GM10847 (cell line): ENCODE results near the gene KLHL5.

Source experiments
- POLR2A ChIP-seq: IDR thresholded peaks from 2 replicates; pipeline ENCODE4 v1.6.1; 2011; ENCODE audit not compliant: insufficient read length; ENCODE audit errors: extremely low read depth

Gene KLHL5

GRCh38 chr4:39124885-39125599 lies 63.0 kb downstream of the KLHL5 start:
- no peak for TF ChIP-seq POLR2A

DNA sequence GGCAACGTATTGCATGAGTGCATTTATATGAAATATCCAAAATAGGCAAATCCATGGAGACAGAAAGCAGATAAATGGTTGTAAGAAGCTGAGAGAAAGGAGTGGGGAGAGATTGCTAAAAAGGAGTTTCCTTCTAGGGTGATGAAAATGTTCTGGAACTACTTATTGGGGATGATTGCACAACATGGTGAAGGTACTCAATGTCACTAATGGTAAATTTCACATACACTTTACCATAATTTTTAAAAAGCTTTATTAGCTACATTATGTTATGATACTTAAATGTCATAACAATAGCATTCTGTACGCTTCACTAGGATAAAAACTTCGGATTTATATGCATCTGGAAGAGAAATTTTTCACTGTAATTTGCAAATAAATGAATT lies 63.6 kb downstream of the KLHL5 start:
- no peak for TF ChIP-seq POLR2A

DNA sequence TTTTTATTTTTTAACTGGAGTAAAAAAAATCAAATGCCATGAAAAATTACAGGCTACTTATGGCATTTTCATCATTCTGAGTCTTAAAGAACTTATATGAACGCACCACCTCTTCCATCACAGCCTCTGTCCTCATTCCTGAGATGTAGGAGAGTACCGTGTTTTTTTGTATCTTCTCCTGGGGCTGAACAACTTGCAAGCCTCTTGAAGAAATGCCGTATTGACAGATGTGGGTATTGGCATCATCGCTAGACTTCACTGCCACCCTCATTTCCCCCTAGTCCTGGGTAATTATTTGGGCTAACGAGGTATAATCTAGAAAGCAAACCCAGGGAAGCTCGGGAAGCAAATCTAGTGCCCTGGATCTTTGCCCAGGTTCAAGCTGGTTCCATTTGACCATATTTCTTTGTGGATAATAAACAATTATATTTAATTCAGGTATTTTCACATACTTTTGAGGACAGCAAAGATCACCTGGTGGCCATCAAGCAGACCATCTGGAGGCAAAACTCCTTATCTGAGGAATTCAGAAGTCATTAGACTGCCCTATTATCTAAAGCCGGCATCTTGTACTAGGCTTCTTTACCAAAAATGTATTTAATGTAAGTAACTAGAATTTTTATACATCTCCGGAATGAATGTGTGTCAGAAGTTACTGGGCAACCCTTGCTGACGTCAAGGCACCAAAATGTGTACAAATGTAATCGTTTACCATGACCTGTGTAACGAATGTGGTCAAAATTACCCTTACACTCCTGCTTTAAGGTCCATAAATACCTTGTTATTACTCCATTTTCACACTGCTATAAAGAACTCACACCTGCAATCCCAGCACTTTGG lies 64.4 kb downstream of the KLHL5 start:
- TF ChIP-seq POLR2A: no peak

DNA sequence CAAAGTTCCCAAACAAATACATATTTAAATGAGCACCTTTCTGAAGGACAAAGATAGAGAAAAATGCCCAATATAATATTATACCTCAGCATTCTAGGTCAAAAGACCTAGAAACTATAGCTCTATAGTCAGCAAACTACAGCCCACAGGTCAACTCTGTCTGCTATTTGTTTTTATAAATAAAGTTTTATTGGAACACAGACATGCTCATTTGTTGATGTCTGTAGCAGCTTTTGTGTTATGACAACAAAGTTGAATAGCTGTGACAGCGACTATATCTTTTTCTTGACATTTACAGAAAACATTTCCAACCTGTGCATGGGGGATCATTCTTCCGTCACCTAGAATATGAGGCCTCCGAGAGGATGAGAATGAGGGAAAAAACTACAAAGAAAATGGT lies 71.6 kb downstream of the KLHL5 start:
- TF ChIP-seq POLR2A: no peak

DNA sequence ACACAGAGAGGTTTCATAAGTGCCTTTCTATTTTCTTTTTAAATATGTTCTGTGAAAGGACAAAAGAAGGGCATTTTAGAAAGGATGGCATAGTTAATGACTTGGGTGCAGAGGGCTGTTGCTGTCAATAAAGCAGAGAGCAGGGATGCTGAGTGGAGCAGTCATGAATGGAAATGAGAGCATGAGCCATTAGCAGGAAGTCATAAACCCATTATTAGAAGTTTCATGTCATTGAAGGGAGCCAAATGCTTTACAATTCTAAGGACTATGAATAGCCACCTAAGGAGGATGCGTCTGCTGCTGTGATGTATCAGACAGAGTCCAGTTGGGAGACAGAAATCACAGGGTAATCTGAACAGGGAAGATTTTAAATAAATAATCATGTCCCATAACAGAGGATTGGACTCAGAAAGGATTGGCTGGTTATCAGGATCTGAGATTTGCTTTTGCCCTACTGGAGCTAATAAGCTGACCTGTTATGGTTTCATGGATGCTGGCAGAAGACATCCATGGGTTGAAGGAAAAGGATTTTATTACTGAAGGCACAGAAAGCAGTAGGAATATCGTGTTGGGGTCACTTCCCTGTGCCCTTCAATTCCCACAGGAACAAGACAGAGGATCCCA lies 72.8 kb downstream of the KLHL5 start:
- TF ChIP-seq POLR2A: no peak

DNA sequence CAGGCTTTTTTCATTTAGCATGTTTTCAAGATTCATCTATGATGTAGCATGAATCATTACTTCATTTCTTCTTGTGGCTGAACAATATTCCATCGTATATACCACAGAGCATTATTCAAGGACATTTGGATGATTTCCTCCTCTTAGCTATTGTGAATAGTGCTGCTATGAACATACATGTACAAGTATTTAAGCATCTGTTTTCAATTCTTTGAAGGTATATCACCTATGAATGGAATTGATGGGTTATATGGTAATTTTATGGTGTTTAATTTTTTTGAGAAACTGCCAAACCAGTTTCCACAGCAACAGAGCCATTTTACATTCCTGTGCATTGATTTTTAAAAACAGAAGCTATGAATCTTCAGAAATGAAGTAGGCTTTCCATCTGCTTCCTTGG lies 84.2 kb downstream of the KLHL5 start:
- TF ChIP-seq POLR2A: no peak

DNA sequence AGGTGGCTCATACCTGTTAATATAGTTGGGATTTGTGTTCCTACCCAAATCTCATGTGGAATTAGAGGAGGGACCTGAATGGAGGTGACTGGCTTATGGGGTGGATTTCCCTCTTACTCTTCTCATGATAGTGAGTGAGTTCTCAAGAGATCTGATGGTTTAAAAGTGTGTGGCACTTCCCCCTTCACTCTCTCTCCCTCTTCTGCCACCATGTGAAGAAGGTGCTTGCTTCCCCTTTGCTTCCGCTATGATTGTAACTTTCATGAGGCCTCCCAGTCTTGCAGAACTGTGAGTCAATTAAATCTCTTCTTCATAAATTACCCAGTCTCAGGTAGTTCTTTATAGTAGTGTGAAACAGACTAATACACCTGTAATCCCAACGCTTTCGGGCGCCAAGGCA lies 92.0 kb downstream of the KLHL5 start:
- TF ChIP-seq POLR2A: no peak

- TF ChIP-seq POLR2A: no peak
These were observed 95.5 kb downstream of the KLHL5 start for GRCh38 chr4:39157520-39157919.

DNA sequence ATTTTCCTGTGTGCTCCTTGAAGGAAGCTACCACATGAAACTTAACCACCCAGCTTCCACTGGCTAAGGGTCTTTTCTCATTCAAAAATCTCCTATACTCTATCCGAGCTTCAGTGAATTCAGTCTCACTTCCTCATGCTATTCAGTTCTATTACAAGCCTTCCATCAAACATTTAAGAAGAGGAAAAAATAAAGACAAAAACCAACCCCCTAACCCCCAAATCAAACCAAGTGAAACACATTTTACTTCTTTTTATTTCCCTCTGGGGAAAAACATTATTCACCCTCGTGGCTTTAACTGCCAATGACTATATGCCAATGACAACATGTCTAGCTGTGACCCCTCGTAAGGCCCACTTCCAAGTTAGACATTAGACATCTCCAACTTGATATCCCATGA lies 104.1 kb downstream of the KLHL5 start:
- TF ChIP-seq POLR2A: no peak

DNA sequence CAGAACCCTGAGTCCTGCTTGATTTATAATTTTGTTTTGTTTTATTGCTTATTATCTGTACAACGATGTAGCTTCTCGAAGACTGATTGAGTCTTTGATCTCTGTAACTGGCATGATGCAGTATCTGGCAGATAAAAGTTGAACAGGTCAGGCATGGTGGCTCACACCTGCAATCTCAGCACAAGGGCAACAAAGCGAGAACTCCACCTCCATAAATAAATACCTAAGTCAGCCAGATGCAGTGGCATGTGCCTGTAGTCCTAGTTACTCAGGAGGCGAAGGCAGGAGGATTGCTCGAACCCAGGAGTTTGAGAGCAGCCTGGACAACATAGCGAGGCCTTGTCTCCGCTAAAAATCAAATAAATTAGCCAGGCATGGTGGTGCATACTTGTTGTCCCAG lies 104.6 kb downstream of the KLHL5 start:
- no peak for TF ChIP-seq POLR2A

GRCh38 chr4:39169426-39169825 lies 107.4 kb downstream of the KLHL5 start:
- no peak for TF ChIP-seq POLR2A

DNA sequence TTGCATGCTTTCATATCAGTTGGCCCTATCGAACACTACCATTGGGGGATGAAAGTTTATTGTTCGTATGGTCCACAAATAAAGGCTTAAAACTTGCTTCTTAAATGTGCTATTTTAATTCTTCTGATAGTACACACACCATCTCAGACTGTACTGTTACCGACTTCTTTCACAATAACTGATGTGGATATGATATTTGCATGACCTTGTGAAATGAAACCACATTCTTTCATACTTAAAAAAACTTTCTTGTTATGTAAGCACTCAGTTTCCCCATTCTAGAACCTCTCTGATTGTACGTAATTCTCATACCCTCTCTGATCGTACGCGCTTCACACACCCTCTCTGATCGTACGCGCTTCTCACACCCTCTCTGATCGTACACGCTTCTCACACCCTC lies 108.3 kb downstream of the KLHL5 start:
- no peak for TF ChIP-seq POLR2A
